HepG2 (cell line): ENCODE data around the gene PNKD. TPM values are rescaled to one million over a fixed set of nuclear protein-coding genes. Genes with fewer than 3 reads are reported as not detected.

ENCODE experiments used
- AKAP8 ChIP-seq: sonication (generic); formaldehyde crosslinking; IDR thresholded peaks from 2 replicates; pipeline ENCODE4 v1.5.1; 2020; ENCODE audit warnings: mild to moderate bottlenecking, missing genetic modification reagents
- EEA1 ChIP-seq: sonication (generic); formaldehyde crosslinking; IDR thresholded peaks from 2 replicates; pipeline ENCODE4 v1.5.1; 2020; ENCODE audit warnings: mild to moderate bottlenecking, missing genetic modification reagents, borderline replicate concordance
- ELF3 ChIP-seq: IDR thresholded peaks from 2 replicates; pipeline ENCODE4 v1.6.1; 2016; ENCODE audit warnings: missing genetic modification reagents, missing compliant biosample characterization
- FOXP4 ChIP-seq: sonication (generic); formaldehyde crosslinking; IDR thresholded peaks from 2 replicates; pipeline ENCODE4 v1.4.0; 2020; ENCODE audit warnings: missing genetic modification reagents
- HIC2 ChIP-seq: sonication (generic); formaldehyde crosslinking; IDR thresholded peaks from 2 replicates; pipeline ENCODE4 v1.9.0; 2022; ENCODE audit warnings: low read depth, missing genetic modification reagents
- KLF16 ChIP-seq, 2 experiments: sonication (generic) in 1 of 2; formaldehyde crosslinking in 1 of 2; IDR thresholded peaks; 2 replicates each; pipeline versions ENCODE4 v1.6.1 to v1.8.0; 2016 to 2023; ENCODE audit warnings: missing genetic modification reagents in 2 of 2, missing compliant biosample characterization in 1 of 2
- PAXIP1 ChIP-seq: sonication (generic); formaldehyde crosslinking; conservative IDR thresholded peaks from 2 replicates; pipeline ENCODE4 v1.4.0; 2020; ENCODE audit warnings: mild to moderate bottlenecking, missing genetic modification reagents, moderate library complexity
- POLR2AphosphoS5 ChIP-seq: IDR thresholded peaks from 2 replicates; pipeline ENCODE4 v1.6.1; 2012; ENCODE audit warnings: low read depth, low read length
- PTBP1 ChIP-seq: fragments of 200-400 bp; formaldehyde crosslinking; IDR thresholded peaks from 2 replicates; pipeline ENCODE4 v1.6.1; 2018; ENCODE audit warnings: low read length, low read depth; ENCODE audit not compliant: poor library complexity, severe bottlenecking
- STAG1 ChIP-seq: sonication (generic); formaldehyde crosslinking; IDR thresholded peaks from 2 replicates; pipeline ENCODE4 v1.4.0; 2020; ENCODE audit warnings: missing genetic modification reagents
- ZBTB4 ChIP-seq: sonication (generic); formaldehyde crosslinking; IDR thresholded peaks from 2 replicates; pipeline ENCODE4 v1.4.0; 2020; ENCODE audit warnings: missing genetic modification reagents, mild to moderate bottlenecking, borderline replicate concordance
- ZNF160 ChIP-seq: sonication (generic); formaldehyde crosslinking; IDR thresholded peaks from 2 replicates; pipeline ENCODE4 v1.8.0; 2022; ENCODE audit warnings: mild to moderate bottlenecking, inconsistent platforms, missing genetic modification reagents
- ZNF232 ChIP-seq: sonication (generic); formaldehyde crosslinking; IDR thresholded peaks from 2 replicates; pipeline ENCODE4 v1.4.0; 2020; ENCODE audit warnings: missing genetic modification reagents, borderline replicate concordance
- ZNF292 ChIP-seq: sonication (generic); formaldehyde crosslinking; IDR thresholded peaks from 2 replicates; pipeline ENCODE4 v1.8.1; 2022; ENCODE audit warnings: mild to moderate bottlenecking, low read depth, missing genetic modification reagents, borderline replicate concordance
- ZNF3 ChIP-seq: IDR thresholded peaks from 2 replicates; pipeline ENCODE4 v1.7.0; 2017; ENCODE audit warnings: inconsistent platforms
- ZNF350 ChIP-seq: sonication (generic); formaldehyde crosslinking; IDR thresholded peaks from 2 replicates; pipeline ENCODE4 v1.4.0; 2020; ENCODE audit warnings: mild to moderate bottlenecking, low read depth, missing genetic modification reagents, borderline replicate concordance
- polyA plus RNA-seq, 8 experiments: library from polyadenylated mRNA; depleted of rRNA in 3 of 8; stranded (reverse) in 7 of 8; unstranded in 1 of 8; fragments of >200 nt; fragmentation: Illumina TruSeq in 4 of 8; extraction: Trizol in 4 of 8; gene quantifications; 2 replicates each; pipeline versions ENCODE4 v1.2.1 to v1.2.3, GENCODE V29; 2011 to 2016; ENCODE audit warnings: low read depth in 4 of 8, missing spikeins in 1 of 8, mixed read lengths in 1 of 8; ENCODE audit not compliant: insufficient read depth in 1 of 8
- total RNA-seq, 5 experiments: library from RNA; depleted of rRNA; stranded (reverse); fragments of >200 nt; fragmentation: Illumina TruSeq; extraction: Trizol; gene quantifications; 2 replicates each; pipeline ENCODE4 v1.2.3, GENCODE V29; 2016; ENCODE audit warnings: low read depth in 1 of 5

Gene PNKD
- total and polyA plus RNA-seq, 2 of the 13 experiments (the other 11 are each of a cell fraction or from before 2014, with no cell fraction given): 55.9 to 80.4 TPM

GRCh38 chr2:218354850-218355443 lies 84.6 kb downstream of the PNKD start (continued):
- TF ChIP-seq FOXP4 (peak; percentile 56; the same call in 1 of the 2 replicates), STAG1 (CRISPR knock-in tag) (no peak), ELF3 (CRISPR knock-in tag) (0 out of 2 replicates have a peak, but pooled peaks have one; percentile 9), HIC2 (CRISPR knock-in tag) (no peak), AKAP8 (CRISPR knock-in tag) (no peak), PTBP1 (no peak), ZNF3 (no peak), EEA1 (no peak), ZNF292 (0 out of 2 replicates have a peak, but pooled peaks have one; percentile 28), KLF16 (CRISPR knock-in tag; IDR thresholded peaks at IDR 0.05) (0 out of 4 replicates have a peak, but pooled peaks of 1 of the 2 experiments have one; percentile 27), PAXIP1 (CRISPR knock-in tag) (peak; percentile 81), ZNF232 (CRISPR knock-in tag) (no peak), ZNF160 (CRISPR knock-in tag) (0 out of 2 replicates have a peak, but pooled peaks have one; percentile 32), POLR2AphosphoS5 (peak; percentile 38), ZNF350 (CRISPR knock-in tag) (peak; percentile 40; the same call in 1 of the 2 replicates), ZBTB4 (CRISPR knock-in tag) (peak; percentile 66; the same call in 1 of the 2 replicates)
